OCI-LY1 (cell line): ENCODE results near the gene ZNF407.

ENCODE experiments used
- EZH2 ChIP-seq: fragments of 200-600 bp; sonication (generic), shearing (Covaris generic); IDR thresholded peaks from 2 replicates; pipeline ENCODE4 v1.8.0; 2017; ENCODE audit warnings: borderline replicate concordance, mixed run types, mild to moderate bottlenecking, antibody characterized with exemption, low read length, moderate library complexity, mixed read lengths
- TF ChIP-seq, protein P1 (sequence below): fragments of 200-600 bp; sonication (generic), shearing (Covaris generic); IDR thresholded peaks from 2 replicates; pipeline ENCODE4 v1.5.1; 2017; ENCODE audit warnings: mild to moderate bottlenecking, antibody characterized with exemption, low read length, moderate library complexity, mixed read lengths

DNA sequence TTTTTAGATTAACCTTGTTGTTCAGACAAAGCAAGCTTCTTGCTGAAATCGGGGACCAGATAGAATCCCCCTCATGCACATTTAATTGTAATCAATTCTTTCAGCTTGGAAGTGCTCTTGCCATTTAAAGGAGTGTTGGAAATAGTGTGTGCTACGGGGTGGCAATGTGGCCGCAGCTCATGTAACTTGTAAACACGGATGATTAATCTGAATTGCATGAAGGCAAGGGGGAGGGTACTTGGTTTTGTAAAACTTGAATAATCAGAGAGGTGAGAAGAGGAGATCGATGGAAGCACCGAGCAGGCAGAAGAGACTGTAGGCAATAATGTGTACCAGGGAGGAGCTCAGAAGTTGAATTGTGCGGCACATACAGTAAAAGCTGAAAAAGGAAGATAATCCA is 337.8 kb downstream of the ZNF407 start:
- TF ChIP-seq EZH2, result no peak
- TF ChIP-seq, protein P1, sequence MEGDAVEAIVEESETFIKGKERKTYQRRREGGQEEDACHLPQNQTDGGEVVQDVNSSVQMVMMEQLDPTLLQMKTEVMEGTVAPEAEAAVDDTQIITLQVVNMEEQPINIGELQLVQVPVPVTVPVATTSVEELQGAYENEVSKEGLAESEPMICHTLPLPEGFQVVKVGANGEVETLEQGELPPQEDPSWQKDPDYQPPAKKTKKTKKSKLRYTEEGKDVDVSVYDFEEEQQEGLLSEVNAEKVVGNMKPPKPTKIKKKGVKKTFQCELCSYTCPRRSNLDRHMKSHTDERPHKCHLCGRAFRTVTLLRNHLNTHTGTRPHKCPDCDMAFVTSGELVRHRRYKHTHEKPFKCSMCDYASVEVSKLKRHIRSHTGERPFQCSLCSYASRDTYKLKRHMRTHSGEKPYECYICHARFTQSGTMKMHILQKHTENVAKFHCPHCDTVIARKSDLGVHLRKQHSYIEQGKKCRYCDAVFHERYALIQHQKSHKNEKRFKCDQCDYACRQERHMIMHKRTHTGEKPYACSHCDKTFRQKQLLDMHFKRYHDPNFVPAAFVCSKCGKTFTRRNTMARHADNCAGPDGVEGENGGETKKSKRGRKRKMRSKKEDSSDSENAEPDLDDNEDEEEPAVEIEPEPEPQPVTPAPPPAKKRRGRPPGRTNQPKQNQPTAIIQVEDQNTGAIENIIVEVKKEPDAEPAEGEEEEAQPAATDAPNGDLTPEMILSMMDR, result no peak
